ENCODE results near the gene SNX7.

DNA sequence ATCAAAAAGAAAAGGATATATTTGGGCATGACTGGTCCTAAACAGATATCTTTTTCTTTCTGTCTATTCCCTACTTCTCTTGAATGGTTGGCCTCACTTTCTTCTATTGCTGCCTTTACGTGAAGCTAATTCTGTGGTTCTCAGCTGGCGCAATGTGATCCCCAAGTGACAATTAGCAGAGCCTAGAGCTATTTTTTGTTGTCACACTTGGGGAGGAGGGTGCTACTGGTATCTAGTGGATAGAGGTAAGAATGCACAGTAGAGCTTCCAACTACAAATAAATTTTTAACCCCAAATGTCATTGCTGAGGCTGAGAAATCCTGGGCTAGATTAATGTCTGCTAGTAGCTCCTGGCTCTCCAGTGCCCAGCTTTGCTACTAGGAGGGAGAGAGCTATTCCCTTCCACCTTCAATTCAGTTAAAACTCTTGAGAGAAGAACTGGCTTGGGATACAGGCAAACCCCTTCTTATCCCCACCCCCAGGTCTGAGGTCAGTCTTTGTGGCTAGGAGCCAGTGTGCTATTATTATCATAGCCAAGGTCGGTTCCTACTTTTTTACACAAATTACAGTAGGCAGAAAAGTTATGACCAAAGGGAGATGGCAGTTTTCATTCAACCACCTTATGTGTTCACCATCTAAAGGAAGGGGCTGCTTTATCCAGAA lies 102.1 kb downstream of the SNX7 start:
- TF ChIP-seq POLR2AphosphoS5 (IDR thresholded peaks at IDR 0.05; ENCODE audit: insufficient read depth, low read depth, low read length) (no peak), JUN (IDR thresholded peaks at IDR 0.05; ENCODE audit: borderline replicate concordance, insufficient read depth, insufficient read length, low read depth) (no peak), EZH2 (IDR thresholded peaks at IDR 0.05; ENCODE audit: borderline replicate concordance, low read depth, low read length, severe bottlenecking) (no peak), FOS (IDR thresholded peaks at IDR 0.05; ENCODE audit: borderline replicate concordance, insufficient read depth, low read length) (no peak), POLR2A (IDR thresholded peaks at IDR 0.05; ENCODE audit: low read depth, low read length) (no peak)
- TF ChIP-seq, protein P1, sequence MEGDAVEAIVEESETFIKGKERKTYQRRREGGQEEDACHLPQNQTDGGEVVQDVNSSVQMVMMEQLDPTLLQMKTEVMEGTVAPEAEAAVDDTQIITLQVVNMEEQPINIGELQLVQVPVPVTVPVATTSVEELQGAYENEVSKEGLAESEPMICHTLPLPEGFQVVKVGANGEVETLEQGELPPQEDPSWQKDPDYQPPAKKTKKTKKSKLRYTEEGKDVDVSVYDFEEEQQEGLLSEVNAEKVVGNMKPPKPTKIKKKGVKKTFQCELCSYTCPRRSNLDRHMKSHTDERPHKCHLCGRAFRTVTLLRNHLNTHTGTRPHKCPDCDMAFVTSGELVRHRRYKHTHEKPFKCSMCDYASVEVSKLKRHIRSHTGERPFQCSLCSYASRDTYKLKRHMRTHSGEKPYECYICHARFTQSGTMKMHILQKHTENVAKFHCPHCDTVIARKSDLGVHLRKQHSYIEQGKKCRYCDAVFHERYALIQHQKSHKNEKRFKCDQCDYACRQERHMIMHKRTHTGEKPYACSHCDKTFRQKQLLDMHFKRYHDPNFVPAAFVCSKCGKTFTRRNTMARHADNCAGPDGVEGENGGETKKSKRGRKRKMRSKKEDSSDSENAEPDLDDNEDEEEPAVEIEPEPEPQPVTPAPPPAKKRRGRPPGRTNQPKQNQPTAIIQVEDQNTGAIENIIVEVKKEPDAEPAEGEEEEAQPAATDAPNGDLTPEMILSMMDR (IDR thresholded peaks at IDR 0.05; ENCODE audit: extremely low read depth in 1 of 2, insufficient read depth in 1 of 2, low read depth in 1 of 2, low read length in 2 of 2): no peak
- TF ChIP-seq, protein P2, sequence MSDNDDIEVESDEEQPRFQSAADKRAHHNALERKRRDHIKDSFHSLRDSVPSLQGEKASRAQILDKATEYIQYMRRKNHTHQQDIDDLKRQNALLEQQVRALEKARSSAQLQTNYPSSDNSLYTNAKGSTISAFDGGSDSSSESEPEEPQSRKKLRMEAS (IDR thresholded peaks at IDR 0.05; ENCODE audit: insufficient read depth, insufficient read length): no peak
